ENCODE data around the gene POLD3. TPM values are rescaled to one million over a fixed set of nuclear protein-coding genes. Genes with fewer than 3 reads are reported as not detected.

POLD3 gene
- total and polyA plus RNA-seq, 10 of the 15 experiments (the other 5 are each of a cell fraction or from before 2014, with no cell fraction given), result 23.8 to 63.7 (median 38.7) TPM

DNA sequence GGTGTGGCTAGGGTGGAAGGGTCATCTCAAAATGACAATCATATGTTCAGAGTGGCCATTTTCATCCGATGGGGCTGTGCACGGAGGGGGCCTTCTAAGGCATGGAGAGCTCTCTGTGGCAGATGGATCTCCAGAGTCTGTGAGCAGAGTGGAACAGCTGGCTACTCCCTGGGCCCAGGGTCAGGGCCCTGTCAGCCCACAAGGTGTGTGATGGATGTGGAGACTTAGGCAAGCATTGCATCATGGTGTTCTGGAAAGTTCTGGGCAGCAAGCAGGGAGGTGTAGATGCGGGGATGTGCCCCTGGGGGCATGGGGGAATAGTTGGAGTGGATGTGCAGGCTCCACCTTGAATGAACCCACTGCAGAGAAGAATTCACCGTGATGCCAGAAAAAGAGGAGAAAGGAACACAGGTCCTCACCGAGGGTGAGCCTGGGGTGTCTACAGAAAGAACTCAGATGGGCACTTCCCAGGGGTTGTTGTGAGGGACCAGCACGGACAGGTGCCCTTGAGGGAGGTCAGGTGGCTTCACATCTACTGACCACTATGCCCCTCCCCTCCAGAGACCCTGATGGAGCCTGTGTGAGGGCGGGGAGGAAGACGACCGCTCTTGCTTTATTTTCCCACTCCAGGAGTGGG, 87.8 kb downstream of the POLD3 start (continued):
- TF ChIP-seq, protein P1, sequence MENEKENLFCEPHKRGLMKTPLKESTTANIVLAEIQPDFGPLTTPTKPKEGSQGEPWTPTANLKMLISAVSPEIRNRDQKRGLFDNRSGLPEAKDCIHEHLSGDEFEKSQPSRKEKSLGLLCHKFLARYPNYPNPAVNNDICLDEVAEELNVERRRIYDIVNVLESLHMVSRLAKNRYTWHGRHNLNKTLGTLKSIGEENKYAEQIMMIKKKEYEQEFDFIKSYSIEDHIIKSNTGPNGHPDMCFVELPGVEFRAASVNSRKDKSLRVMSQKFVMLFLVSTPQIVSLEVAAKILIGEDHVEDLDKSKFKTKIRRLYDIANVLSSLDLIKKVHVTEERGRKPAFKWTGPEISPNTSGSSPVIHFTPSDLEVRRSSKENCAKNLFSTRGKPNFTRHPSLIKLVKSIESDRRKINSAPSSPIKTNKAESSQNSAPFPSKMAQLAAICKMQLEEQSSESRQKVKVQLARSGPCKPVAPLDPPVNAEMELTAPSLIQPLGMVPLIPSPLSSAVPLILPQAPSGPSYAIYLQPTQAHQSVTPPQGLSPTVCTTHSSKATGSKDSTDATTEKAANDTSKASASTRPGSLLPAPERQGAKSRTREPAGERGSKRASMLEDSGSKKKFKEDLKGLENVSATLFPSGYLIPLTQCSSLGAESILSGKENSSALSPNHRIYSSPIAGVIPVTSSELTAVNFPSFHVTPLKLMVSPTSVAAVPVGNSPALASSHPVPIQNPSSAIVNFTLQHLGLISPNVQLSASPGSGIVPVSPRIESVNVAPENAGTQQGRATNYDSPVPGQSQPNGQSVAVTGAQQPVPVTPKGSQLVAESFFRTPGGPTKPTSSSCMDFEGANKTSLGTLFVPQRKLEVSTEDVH (IDR thresholded peaks at IDR 0.05; ENCODE audit: low read depth, partially characterized antibody), result no peak
- TF ChIP-seq NR2F1 (conservative IDR thresholded peaks at IDR 0.05), result no peak
- no peak for TF ChIP-seq HDAC6 (IDR thresholded peaks at IDR 0.05; ENCODE audit: unreplicated experiment)

DNA sequence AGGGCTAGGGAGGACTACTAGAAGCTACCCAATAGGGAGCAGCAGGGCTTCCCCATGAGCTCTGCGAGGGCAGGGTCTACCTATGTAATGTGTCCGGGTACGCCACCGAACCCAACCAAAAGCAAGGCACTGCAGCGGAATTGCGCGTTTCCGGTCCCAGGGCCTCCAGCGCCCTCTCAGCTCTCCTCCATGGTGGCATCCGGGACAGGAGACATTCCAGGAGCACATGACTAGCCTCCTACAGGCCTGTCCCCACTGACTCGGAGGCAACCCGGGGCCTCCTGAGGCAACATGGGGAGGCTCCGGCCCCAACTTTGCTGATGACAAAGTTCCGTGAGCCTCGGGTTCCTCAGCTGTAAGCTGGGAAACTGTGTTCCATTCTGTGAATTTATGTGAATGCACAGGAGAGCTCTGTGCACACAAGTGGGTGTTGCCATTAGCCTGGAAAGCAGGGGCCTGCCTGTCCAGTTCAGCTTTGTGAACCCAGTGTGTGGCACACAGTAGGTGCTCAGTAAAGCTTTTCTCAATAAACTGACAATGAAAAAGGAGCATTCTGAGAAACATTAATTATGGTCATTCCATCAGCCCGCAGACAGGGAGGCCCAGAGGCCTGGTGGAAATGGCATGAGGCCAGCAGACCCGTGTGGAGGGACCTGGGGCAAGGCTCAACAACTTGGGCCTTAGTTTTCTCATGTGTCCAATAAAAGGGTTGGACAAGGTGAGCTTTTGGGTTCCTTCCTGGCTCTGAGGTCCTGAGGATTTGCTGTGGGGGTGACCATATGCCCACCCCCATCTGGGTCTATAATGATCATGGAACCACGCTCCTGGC, 88.5 kb downstream of the POLD3 start:
- no peaks in the 10 kb centered on the region for H3K9me3 ChIP-seq (replicated peaks; ENCODE audit: control insufficient read depth, insufficient read depth, low read length)
- WGBS (ENCODE audit: insufficient coverage, insufficient replicate concordance, low lambda C conversion rate, missing lambda C conversion rate), result 72% methylated on average over 18 of the region's 18 CpGs
- DNase-seq (ENCODE audit: low read depth, low spot score) (no peak), ATAC-seq (no peak), FAIRE-seq (no peak)
- ChIA-PET POLR2A (no interaction called here), CTCF (interaction anchor here (1.2 to 1.4 kb wide), 2 partner anchors 22 to 43 kb away, joined by 3 read pairs; no protein-coding TSS in a partner anchor), RAD21 (ENCODE audit: unreplicated experiment) (no interaction called here), SMC1A (ENCODE audit: uncharacterized antibody, unreplicated experiment) (interaction anchor here (1.8 kb wide), 1 partner anchor 9 kb away, joined by 4 read pairs; no protein-coding TSS in a partner anchor)
- H3K36me3 ChIP-seq (ENCODE audit: control insufficient read depth in 2 of 2, insufficient read depth in 2 of 2, low read length in 1 of 2), result no peaks in the 10 kb centered on the region
- no peaks in the 10 kb centered on the region for H3K4me1 ChIP-seq (ENCODE audit: control insufficient read depth, insufficient read depth, low read length)
- intact Hi-C loops (cut with micrococcal nuclease; ENCODE audit: unreplicated experiment) (no loop called here), in situ Hi-C loops (cut with MboI) (no loop called here)
- no peak overlapping the region for H2AFZ ChIP-seq (ENCODE audit: control insufficient read depth, low read depth, low read length)
- H3K9ac ChIP-seq (ENCODE audit: control insufficient read depth, insufficient read depth, low read length), result no peak overlapping the region
- BruUV-seq (replicated peaks), result no TSS peak
- no peak overlapping the region for H3K4me2 ChIP-seq (ENCODE audit: control insufficient read depth, insufficient read depth)
- TF ChIP-seq CREB1 (IDR thresholded peaks at IDR 0.05; ENCODE audit: low read depth) (no peak), JUNB (IDR thresholded peaks at IDR 0.05) (no peak)
- H3K27me3 ChIP-seq (replicated peaks in 1 of 2; ENCODE audit: control insufficient read depth in 2 of 2, insufficient read depth in 2 of 2, low read length in 1 of 2), result peaks cover 0 to 2% of the 10 kb centered on the region in 2 experiments; a peak in 1 of 4 replicates
- no peaks in the 10 kb centered on the region for H3K79me2 ChIP-seq (ENCODE audit: control insufficient read depth, insufficient read depth, low read length)
- no peak overlapping the region for H3K27ac ChIP-seq (ENCODE audit: control insufficient read depth, insufficient read depth)
- H3K4me3 ChIP-seq, result no peak overlapping the region
- no peaks in the 10 kb centered on the region for H4K20me1 ChIP-seq (ENCODE audit: control insufficient read depth, insufficient read depth)
